NCI-H524 (cell line): ENCODE data around the gene C1orf122.

Source experiments
- DNase-seq, 2 experiments: peaks; one replicate each; lab custom pipeline; 2025; lab: John Stamatoyannopoulos, UW

Gene C1orf122

GRCh38 chr1:37845049-37845646 lies 37.6 kb downstream of the C1orf122 start:
- no peak for DNase-seq

GRCh38 chr1:37845786-37846185 lies 38.2 kb downstream of the C1orf122 start:
- DNase-seq: no peak

- peak in 1 of 2 experiments; percentile 19 for DNase-seq
These were observed 39.2 kb downstream of the C1orf122 start for GRCh38 chr1:37846647-37847339.

- no peak for DNase-seq
These were observed 41.9 kb downstream of the C1orf122 start for GRCh38 chr1:37849480-37849879.

GRCh38 chr1:37850352-37850955 lies 42.9 kb downstream of the C1orf122 start:
- no peak for DNase-seq

- DNase-seq: no peak
These were observed 43.7 kb downstream of the C1orf122 start for GRCh38 chr1:37851262-37851661.

GRCh38 chr1:37851782-37852210 lies 44.2 kb downstream of the C1orf122 start:
- DNase-seq: no peak

GRCh38 chr1:37853157-37853556 lies 45.6 kb downstream of the C1orf122 start:
- no peak for DNase-seq

- no peak for DNase-seq
These were observed 46.8 kb downstream of the C1orf122 start for GRCh38 chr1:37854406-37854805.
